ENCODE results near the gene TMEM255B. TPM values are rescaled to one million over a fixed set of nuclear protein-coding genes. Genes with fewer than 3 reads are reported as not detected.
"Not testable (repeated sequence)": the region's sequence is repeated elsewhere in the genome, so short reads cannot be mapped to it uniquely, and the experiment has no call there.

TMEM255B gene
- total RNA-seq, 1 donor from 2014 or later = 321 TPM

- H3K36me3 Mint-ChIP-seq (ENCODE audit: low read depth, unreplicated experiment) = peaks cover 4% of the 10 kb centered on the region
- DNase-seq (ENCODE audit: low spot score) = no peak
- no peak for TF ChIP-seq CTCF (IDR thresholded peaks at IDR 0.05; ENCODE audit: unreplicated experiment)
- H3K9me3 Mint-ChIP-seq (ENCODE audit: unreplicated experiment) = no peaks in the 10 kb centered on the region
- peaks cover 10% of the 10 kb centered on the region for H3K27me3 Mint-ChIP-seq (ENCODE audit: unreplicated experiment)
- peaks cover 5% of the 10 kb centered on the region for H3K4me1 Mint-ChIP-seq (ENCODE audit: unreplicated experiment)
- H3K4me3 Mint-ChIP-seq (ENCODE audit: unreplicated experiment) = no peak overlapping the region
- no peak overlapping the region for H3K27ac Mint-ChIP-seq (ENCODE audit: unreplicated experiment)
Measured at GRCh38 chr13:113743366-113744195, 15.4 kb upstream of the TMEM255B start.

- Mint-ChIP-seq H3K4me1 (ENCODE audit: unreplicated experiment) (peaks cover 5% of the 10 kb centered on the region), H3K9me3 (ENCODE audit: unreplicated experiment) (no peaks in the 10 kb centered on the region), H3K4me3 (ENCODE audit: unreplicated experiment) (peak overlapping the region; percentile 5), H3K27me3 (ENCODE audit: unreplicated experiment) (peaks cover 10% of the 10 kb centered on the region), H3K27ac (ENCODE audit: unreplicated experiment) (no peak overlapping the region), H3K36me3 (ENCODE audit: low read depth, unreplicated experiment) (peaks cover 4% of the 10 kb centered on the region)
- no peak for DNase-seq (ENCODE audit: low spot score)
- no peak for TF ChIP-seq CTCF (IDR thresholded peaks at IDR 0.05; ENCODE audit: unreplicated experiment)
Measured at GRCh38 chr13:113744197-113745000, 14.6 kb upstream of the TMEM255B start.

GRCh38 chr13:113745059-113745458 lies 14.0 kb upstream of the TMEM255B start:
- H3K27ac Mint-ChIP-seq (ENCODE audit: unreplicated experiment) = no peak overlapping the region
- no peak for TF ChIP-seq CTCF (IDR thresholded peaks at IDR 0.05; ENCODE audit: unreplicated experiment)
- peaks cover 4% of the 10 kb centered on the region for H3K36me3 Mint-ChIP-seq (ENCODE audit: low read depth, unreplicated experiment)
- DNase-seq (ENCODE audit: low spot score) = no peak
- peak overlapping the region; percentile 5 for H3K4me3 Mint-ChIP-seq (ENCODE audit: unreplicated experiment)
- H3K27me3 Mint-ChIP-seq (ENCODE audit: unreplicated experiment) = peaks cover 12% of the 10 kb centered on the region
- H3K9me3 Mint-ChIP-seq (ENCODE audit: unreplicated experiment) = no peaks in the 10 kb centered on the region
- peaks cover 5% of the 10 kb centered on the region for H3K4me1 Mint-ChIP-seq (ENCODE audit: unreplicated experiment)

- H3K36me3 Mint-ChIP-seq (ENCODE audit: low read depth, unreplicated experiment); H3K9me3 Mint-ChIP-seq (ENCODE audit: unreplicated experiment); H3K4me1 Mint-ChIP-seq (ENCODE audit: unreplicated experiment); H3K27ac Mint-ChIP-seq (ENCODE audit: unreplicated experiment); DNase-seq (ENCODE audit: low spot score): not testable (repeated sequence)
- Mint-ChIP-seq H3K4me3 (ENCODE audit: unreplicated experiment) (peak overlapping the region; percentile 42), H3K27me3 (ENCODE audit: unreplicated experiment) (peaks cover 15% of the 10 kb centered on the region)
Measured at GRCh38 chr13:113745500-113746142, 13.4 kb upstream of the TMEM255B start.

GRCh38 chr13:113746143-113746525 lies 12.9 kb upstream of the TMEM255B start:
- H3K9me3 Mint-ChIP-seq (ENCODE audit: unreplicated experiment) = no peaks in the 10 kb centered on the region
- peaks cover 10% of the 10 kb centered on the region for H3K36me3 Mint-ChIP-seq (ENCODE audit: low read depth, unreplicated experiment)

More at GRCh38 chr13:113746143-113746525, 12.9 kb upstream of the TMEM255B start:
- no peak overlapping the region for H3K27ac Mint-ChIP-seq (ENCODE audit: unreplicated experiment)
- no peak overlapping the region for H3K4me3 Mint-ChIP-seq (ENCODE audit: unreplicated experiment)
- H3K27me3 Mint-ChIP-seq (ENCODE audit: unreplicated experiment) = peaks cover 15% of the 10 kb centered on the region
- no peak for TF ChIP-seq CTCF (IDR thresholded peaks at IDR 0.05; ENCODE audit: unreplicated experiment)
- no peak for DNase-seq (ENCODE audit: low spot score)
- H3K4me1 Mint-ChIP-seq (ENCODE audit: unreplicated experiment) = peaks cover 4% of the 10 kb centered on the region
